Measurements from ENCODE around the gene MAML2.

DNA sequence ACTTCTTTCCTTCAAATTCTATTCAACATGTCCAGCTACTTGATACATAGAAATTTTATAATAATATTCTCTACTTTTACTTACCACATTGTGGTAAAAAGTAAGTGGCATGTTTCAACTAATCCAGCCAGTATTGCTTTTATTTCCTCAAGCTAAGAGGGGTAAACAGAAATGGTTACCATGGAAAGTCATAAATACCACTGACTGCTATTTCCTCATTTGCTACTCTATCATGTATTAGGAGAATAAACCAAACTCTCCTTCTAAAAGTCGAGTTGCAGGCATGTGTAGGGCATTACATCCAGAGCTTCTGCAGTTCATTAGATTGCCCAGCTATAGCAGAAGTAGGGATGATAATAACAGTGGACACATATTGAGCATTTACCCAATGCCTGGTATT, 208.4 kb downstream of the MAML2 start:
- TF ChIP-seq, protein P1, sequence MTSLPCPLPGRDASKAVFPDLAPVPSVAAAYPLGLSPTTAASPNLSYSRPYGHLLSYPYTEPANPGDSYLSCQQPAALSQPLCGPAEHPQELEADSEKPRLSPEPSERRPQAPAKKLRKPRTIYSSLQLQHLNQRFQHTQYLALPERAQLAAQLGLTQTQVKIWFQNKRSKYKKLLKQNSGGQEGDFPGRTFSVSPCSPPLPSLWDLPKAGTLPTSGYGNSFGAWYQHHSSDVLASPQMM (CRISPR knock-in tag; IDR thresholded peaks at IDR 0.05) = no peak
- TF ChIP-seq MYC (IDR thresholded peaks at IDR 0.05; ENCODE audit: low read depth, low read length) = no peak
- TF ChIP-seq MYC (CRISPR knock-in tag; IDR thresholded peaks at IDR 0.05; ENCODE audit: borderline replicate concordance, low read depth) = no peak
- TF ChIP-seq, protein P2, sequence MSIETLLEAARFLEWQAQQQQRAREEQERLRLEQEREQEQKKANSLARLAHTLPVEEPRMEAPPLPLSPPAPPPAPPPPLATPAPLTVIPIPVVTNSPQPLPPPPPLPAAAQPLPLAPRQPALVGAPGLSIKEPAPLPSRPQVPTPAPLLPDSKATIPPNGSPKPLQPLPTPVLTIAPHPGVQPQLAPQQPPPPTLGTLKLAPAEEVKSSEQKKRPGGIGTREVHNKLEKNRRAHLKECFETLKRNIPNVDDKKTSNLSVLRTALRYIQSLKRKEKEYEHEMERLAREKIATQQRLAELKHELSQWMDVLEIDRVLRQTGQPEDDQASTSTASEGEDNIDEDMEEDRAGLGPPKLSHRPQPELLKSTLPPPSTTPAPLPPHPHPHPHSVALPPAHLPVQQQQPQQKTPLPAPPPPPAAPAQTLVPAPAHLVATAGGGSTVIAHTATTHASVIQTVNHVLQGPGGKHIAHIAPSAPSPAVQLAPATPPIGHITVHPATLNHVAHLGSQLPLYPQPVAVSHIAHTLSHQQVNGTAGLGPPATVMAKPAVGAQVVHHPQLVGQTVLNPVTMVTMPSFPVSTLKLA (conservative IDR thresholded peaks at IDR 0.05) = no peak
- TF ChIP-seq POLR2A (conservative IDR thresholded peaks at IDR 0.05) = no peak
- TF ChIP-seq, protein P3, sequence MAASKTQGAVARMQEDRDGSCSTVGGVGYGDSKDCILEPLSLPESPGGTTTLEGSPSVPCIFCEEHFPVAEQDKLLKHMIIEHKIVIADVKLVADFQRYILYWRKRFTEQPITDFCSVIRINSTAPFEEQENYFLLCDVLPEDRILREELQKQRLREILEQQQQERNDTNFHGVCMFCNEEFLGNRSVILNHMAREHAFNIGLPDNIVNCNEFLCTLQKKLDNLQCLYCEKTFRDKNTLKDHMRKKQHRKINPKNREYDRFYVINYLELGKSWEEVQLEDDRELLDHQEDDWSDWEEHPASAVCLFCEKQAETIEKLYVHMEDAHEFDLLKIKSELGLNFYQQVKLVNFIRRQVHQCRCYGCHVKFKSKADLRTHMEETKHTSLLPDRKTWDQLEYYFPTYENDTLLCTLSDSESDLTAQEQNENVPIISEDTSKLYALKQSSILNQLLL (CRISPR knock-in tag; IDR thresholded peaks at IDR 0.05; ENCODE audit: borderline replicate concordance) = no peak
- TF ChIP-seq CREM (IDR thresholded peaks at IDR 0.05; ENCODE audit: low read depth) = no peak
- TF ChIP-seq, protein P4, sequence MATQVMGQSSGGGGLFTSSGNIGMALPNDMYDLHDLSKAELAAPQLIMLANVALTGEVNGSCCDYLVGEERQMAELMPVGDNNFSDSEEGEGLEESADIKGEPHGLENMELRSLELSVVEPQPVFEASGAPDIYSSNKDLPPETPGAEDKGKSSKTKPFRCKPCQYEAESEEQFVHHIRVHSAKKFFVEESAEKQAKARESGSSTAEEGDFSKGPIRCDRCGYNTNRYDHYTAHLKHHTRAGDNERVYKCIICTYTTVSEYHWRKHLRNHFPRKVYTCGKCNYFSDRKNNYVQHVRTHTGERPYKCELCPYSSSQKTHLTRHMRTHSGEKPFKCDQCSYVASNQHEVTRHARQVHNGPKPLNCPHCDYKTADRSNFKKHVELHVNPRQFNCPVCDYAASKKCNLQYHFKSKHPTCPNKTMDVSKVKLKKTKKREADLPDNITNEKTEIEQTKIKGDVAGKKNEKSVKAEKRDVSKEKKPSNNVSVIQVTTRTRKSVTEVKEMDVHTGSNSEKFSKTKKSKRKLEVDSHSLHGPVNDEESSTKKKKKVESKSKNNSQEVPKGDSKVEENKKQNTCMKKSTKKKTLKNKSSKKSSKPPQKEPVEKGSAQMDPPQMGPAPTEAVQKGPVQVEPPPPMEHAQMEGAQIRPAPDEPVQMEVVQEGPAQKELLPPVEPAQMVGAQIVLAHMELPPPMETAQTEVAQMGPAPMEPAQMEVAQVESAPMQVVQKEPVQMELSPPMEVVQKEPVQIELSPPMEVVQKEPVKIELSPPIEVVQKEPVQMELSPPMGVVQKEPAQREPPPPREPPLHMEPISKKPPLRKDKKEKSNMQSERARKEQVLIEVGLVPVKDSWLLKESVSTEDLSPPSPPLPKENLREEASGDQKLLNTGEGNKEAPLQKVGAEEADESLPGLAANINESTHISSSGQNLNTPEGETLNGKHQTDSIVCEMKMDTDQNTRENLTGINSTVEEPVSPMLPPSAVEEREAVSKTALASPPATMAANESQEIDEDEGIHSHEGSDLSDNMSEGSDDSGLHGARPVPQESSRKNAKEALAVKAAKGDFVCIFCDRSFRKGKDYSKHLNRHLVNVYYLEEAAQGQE (IDR thresholded peaks at IDR 0.05; ENCODE audit: borderline replicate concordance) = no peak
- TF ChIP-seq, protein P4 (CRISPR knock-in tag; IDR thresholded peaks at IDR 0.05; ENCODE audit: low read depth) = no peak
- TF ChIP-seq LARP7 (IDR thresholded peaks at IDR 0.05) = no peak
- TF ChIP-seq, protein P5, sequence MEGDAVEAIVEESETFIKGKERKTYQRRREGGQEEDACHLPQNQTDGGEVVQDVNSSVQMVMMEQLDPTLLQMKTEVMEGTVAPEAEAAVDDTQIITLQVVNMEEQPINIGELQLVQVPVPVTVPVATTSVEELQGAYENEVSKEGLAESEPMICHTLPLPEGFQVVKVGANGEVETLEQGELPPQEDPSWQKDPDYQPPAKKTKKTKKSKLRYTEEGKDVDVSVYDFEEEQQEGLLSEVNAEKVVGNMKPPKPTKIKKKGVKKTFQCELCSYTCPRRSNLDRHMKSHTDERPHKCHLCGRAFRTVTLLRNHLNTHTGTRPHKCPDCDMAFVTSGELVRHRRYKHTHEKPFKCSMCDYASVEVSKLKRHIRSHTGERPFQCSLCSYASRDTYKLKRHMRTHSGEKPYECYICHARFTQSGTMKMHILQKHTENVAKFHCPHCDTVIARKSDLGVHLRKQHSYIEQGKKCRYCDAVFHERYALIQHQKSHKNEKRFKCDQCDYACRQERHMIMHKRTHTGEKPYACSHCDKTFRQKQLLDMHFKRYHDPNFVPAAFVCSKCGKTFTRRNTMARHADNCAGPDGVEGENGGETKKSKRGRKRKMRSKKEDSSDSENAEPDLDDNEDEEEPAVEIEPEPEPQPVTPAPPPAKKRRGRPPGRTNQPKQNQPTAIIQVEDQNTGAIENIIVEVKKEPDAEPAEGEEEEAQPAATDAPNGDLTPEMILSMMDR (IDR thresholded peaks at IDR 0.05 in 2 of 3, conservative IDR thresholded peaks at IDR 0.05 in 1 of 3; ENCODE audit: insufficient read depth in 2 of 3, low read depth in 1 of 3, low read length in 3 of 3) = no peak
- TF ChIP-seq CEBPB (tag; IDR thresholded peaks at IDR 0.05) = no peak
- TF ChIP-seq, protein P6, sequence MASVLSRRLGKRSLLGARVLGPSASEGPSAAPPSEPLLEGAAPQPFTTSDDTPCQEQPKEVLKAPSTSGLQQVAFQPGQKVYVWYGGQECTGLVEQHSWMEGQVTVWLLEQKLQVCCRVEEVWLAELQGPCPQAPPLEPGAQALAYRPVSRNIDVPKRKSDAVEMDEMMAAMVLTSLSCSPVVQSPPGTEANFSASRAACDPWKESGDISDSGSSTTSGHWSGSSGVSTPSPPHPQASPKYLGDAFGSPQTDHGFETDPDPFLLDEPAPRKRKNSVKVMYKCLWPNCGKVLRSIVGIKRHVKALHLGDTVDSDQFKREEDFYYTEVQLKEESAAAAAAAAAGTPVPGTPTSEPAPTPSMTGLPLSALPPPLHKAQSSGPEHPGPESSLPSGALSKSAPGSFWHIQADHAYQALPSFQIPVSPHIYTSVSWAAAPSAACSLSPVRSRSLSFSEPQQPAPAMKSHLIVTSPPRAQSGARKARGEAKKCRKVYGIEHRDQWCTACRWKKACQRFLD (CRISPR knock-in tag; IDR thresholded peaks at IDR 0.05) = no peak
- TF ChIP-seq MEF2A (IDR thresholded peaks at IDR 0.05; ENCODE audit: control insufficient read depth, low read depth, low read length) = no peak

Measured in K562 (cell line).